ENCODE data around the gene ODF2L.

The ODF2L gene, protein sequence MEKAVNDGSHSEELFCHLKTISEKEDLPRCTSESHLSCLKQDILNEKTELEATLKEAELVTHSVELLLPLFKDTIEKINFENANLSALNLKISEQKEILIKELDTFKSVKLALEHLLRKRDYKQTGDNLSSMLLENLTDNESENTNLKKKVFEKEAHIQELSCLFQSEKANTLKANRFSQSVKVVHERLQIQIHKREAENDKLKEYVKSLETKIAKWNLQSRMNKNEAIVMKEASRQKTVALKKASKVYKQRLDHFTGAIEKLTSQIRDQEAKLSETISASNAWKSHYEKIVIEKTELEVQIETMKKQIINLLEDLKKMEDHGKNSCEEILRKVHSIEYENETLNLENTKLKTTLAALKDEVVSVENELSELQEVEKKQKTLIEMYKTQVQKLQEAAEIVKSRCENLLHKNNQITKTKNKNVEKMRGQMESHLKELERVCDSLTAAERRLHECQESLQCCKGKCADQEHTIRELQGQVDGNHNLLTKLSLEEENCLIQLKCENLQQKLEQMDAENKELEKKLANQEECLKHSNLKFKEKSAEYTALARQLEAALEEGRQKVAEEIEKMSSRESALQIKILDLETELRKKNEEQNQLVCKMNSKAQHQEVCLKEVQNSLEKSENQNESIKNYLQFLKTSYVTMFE

DNA sequence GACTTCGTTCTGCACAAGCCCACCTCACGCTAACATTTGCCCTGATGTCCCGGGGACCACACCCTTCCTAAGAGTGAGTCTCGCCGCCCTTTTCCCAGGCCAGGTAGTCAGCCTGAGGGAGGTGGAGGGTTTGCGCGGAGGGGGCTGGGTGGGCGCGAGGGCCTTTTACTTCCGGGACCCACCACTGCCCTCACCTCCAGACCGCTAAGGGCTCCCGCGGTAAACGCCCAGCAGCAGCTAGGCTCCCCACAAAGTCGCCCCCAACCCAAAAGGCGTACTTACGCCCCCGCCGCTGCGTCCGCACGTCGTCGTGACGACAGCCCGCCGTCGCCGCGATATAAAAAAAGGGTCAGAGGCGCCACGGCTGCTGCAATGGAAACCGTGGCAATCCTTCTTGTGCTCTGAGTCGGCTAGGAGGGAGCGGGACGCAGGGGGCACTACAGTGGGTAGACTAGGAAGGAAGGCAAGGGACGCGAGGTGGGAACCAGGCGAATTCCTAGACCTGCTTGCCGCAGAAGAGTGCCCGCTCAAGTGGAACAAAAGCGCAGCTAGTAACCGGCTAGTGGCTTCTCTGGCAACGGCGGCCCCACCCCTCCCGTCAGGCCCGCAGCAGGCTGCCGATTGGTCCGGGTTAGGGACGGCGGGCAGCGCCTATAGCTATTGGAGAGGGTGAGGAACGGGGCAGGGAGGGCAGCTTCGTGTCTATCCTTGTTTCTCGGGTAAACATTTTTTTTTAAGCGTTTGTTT, at the start of gene ODF2L:
Gene ODF2L, minus strand, starts transcription at position 573 of the 747 bp plus-strand sequence. CDS start 9,296 bp downstream, outside the sequence.
- peak; percentile 66 for DNase-seq (ENCODE audit: low spot score)

DNA sequence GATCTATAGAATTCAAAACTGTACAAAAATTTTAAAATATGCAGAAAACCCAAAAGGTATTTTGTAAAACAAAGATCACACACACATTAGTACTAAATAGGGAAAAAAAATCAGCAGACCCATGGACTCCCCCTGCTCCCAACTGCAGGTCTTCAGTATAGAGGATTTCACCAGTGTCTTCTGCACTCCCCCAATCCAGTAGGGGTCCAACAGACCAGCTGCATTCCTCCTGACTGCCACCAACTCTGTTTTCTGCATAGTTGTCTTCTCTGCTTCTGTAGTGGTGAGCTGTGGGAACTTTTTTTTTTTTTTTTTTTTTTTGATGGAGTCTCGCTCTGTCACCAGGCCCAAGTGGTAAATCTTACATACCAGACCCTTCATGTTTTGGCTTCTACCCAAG, 49.8 kb upstream of the ODF2L start:
- DNase-seq (ENCODE audit: low spot score) = no peak

DNA sequence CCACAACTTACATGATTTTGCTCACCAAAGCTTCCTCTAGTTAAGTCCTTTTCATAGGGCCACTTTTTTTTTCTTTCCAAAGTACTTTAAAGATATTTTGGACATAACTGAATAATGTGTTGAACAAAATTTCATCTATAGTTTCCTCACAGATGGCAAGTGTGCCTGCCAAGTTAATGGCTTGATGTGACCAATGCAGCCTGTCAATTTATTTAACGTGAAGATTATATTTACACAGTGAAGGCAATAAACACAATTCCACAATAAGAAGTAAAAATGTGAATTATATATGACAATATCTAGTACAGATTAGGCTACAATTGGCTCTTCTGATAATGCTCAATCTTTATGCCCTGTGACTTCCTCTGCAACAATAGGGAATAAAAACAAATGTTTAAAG, 45.9 kb upstream of the ODF2L start:
- no peak for DNase-seq (ENCODE audit: low spot score)

DNA sequence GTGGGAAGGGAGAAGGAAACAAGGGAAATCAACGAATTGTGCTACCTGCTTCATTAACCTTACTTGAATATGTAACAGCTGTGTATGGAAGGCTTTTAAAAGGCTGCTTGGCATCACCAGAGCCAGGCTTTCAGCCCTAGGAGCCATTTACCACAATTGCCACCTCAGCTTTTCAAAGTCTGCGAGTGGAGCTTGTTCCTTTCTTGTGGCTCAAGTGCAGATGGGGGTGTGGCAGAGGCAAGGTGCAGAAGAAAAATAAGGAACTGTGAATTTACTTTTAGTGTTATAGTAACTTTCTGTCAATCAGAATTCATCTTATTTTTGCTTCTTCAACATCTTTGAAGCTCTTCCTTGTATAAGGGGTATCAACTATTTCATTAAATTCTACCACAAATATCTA, 45.5 kb upstream of the ODF2L start:
- no peak for DNase-seq (ENCODE audit: low spot score)

DNA sequence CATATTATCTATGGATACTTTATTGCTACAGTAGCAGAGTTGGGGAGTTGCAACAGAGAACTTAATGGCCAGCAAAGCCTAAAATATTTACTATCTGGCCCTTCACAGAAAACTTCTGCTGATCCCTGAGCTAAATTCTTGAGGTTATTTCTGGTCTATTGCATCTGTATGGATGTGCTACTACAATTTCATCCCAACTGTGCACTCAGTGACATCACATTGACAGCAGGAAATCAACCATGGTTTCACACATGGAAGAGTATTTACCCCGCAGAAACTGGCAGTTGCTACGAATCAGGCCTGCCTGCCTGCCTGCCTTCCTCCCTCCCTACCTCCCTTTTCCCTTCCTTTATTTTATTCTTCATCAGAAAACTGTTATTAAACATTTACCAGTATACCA, 39.9 kb upstream of the ODF2L start:
- no peak for DNase-seq (ENCODE audit: low spot score)

DNA sequence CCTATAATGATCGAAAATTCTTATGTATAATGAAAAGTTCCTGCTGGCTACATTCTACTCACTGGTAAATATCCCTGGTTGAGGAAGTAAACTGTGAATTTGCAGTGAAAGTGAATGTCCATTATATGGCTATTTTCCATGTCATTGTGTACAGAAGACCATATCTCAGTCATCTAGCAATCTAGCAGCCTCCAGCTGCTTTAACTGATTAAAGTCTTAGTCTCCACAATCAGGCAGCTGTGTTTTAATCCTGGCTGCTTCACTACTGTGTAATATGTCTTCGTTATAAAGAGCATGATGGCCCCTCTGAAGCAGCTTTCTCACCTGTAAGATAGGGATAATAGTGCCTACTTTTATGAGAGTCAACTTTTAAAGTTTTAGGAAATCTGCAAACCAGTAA, 39.2 kb upstream of the ODF2L start:
- DNase-seq (ENCODE audit: low spot score) = no peak

DNA sequence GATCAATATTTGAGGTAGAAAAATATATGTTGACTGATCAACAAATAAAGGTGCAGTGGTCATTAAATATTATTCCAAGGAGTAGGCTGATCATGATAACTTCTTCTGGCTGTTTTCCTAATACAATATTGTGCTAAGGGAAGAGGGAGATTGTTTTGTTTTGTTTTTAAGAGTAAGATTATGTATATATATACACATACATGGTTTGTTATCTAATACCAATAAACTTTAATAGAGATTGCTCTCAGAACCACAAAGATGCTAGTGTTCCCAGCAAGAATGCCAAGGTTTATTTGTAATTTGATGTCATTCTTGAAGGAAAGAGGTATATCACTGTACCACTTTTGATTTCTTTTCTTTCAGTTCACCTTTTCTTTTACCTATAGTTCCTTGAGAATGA, 37.9 kb upstream of the ODF2L start:
- no peak for DNase-seq (ENCODE audit: low spot score)

DNA sequence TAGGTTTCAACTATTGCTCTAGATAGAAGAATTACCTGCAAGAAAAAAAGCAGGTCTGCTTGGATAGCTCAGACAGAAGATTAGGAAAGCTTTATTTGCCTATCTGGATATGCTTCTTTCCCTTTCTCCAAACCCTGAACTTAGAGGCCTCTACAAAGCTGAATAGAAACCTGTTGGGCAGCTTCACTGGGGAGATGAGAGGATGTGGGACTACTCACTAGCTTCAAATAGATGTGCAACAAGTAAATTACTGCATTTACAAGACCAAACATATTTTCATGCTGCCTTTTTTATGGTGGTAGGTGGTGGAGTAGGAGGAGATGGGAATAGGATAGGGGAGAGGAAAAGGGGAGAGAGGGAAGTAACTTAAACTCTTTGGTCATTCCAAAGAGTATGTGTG, 34.3 kb upstream of the ODF2L start:
- no peak for DNase-seq (ENCODE audit: low spot score)

DNA sequence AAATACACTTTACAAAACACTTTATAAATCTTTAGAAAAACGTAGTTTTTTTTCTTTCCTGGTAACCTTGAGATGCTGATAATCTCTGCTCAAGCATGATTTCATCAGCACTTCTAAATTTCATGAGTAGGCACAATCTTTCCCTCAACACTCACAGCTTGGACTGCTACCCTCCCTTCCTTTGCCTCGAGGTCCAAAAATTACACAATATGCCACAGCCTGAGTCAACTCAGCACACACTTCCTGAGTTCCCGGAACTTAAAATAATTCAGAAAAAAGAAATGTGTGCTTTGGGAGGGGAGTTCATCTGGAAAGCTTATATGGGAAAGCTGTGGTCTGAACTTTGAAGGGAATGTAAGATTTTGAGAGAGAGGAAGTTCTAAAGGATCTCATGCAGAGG, 33.7 kb upstream of the ODF2L start:
- no peak for DNase-seq (ENCODE audit: low spot score)

DNA sequence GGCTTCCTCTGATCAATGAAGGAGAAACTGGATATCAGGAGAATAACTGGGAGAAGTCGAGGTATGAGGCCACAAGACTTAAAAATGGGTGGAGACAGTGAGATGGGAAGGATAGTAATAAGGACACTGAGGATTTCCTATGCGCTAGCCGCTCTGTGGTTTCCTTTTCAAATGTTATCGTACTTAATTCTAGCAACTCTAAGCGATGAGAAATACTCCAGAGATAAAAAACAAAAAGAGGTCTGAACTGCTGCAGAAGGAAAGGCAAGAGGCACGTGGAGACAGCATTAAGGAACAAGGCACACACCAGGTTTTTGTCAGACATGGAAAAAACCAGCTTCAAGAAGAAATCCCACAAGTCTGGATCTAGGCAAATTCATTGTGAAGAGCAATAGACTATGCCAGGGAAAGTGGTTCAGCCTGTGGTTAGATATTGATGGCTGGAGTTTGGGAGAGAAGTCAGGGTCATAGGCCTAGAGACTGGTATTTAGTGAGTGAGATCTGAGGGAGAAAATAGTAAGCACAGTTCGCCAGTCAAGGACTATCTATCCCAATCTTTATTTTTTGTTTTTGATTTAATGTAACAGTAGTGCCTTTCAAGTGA, 33.1 kb upstream of the ODF2L start:
- DNase-seq (ENCODE audit: low spot score) = no peak

DNA sequence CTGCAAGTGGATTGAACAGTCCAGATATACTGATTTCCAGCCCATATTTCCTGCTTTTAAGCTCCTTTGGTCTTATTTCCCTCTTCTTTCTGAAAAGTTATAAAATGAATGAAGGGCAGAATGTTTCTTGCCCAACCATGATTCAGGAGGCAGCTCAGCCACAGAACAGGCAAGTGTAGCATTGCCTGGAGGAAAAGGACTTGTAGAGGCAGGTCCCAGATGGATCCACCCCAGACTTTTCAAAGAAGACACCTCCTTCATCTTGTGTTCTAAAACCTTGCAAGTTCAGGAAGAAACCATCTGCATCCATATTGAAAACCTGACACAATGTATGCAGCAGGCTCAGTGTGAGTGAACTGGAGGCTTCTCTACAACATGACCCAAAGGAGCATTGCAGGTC, 27.8 kb upstream of the ODF2L start, which contains the start of gene CLCA2:
Gene CLCA2, plus strand, starts transcription at position 299 of the 400 bp plus-strand sequence. Its CDS starts 77 bp downstream, at position 376.
- no peak for DNase-seq (ENCODE audit: low spot score)

DNA sequence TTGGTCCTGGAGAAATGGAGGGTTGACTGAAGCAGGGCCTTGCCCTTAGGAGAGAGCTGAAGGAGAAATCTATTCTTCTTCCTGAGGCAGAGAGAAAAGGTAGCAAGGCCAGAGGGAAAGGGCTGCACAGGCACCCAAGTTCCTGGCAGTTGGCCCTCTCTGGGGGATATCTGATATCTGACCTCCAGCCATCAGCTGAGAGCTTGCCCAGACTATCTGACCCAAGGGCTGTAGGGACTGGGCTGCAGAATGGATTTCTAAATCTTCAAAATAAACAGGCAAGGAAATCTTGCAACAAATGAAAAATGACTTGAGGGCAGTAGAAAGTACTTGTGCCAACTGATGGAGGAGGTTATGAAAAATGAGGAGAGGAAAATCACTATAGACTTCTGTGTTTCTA, 27.4 kb upstream of the ODF2L start:
- no peak for DNase-seq (ENCODE audit: low spot score)

DNA sequence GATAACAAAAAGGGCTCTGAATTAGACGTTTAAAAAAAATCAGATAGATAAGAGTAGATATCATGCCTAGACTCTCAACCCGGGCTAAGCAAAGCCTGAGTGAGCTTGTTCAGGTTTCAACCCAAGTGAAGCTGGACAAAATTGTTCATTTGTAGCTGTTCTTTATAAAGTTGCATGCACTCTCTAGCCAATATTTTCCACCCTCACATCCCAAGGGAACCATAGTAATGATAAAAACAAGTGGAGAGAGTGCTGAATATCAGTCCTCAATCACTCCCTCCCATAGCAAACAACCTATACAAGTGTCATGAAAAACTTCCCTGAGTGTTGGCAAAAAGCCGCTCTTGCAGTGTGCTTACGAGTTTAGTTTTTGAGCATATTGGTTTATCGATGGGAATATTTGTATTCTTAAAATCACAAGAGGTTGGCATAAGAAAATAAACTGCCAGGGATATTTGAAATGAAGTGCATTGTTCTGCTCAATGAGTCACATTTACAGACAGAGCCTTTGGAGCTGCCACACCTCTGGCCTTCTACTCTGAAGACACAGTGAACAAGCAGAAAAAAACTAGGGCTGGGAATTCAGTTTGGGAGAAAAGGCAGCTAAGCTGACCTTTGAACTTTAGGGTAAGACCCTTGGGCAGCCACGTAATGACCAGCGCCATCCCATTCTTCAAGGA, 25.6 kb upstream of the ODF2L start:
- no peak for DNase-seq (ENCODE audit: low spot score)

DNA sequence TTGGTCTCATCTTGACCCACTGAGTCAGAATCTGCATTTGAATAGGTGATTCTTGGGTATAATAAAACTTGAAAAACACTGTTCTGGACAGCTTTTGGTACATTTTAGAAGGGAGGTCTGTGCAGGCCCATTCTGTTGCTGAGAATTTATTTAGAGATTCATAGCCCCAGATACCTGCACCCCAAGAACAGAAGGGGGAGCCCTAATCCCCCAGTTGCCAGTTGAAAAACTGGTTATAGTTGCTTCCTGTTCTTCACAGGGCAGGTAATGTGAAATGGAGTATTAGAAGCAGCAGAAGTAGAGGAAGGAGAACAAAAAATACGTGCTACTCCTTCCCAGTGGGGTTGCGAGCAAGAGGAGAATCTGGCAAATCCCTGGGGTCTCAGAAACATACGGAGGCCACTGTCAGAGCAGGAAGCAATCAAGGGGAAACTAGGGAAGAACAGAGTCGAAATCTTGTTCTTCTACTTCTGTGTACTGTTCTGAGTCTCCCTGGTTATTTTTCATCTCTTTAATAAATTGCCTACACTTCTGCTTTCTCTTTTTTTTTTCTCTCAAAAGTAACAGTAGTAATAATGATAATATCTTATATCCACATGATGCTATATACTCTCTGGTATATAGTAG, 23.3 kb upstream of the ODF2L start:
- DNase-seq (ENCODE audit: low spot score) = no peak

DNA sequence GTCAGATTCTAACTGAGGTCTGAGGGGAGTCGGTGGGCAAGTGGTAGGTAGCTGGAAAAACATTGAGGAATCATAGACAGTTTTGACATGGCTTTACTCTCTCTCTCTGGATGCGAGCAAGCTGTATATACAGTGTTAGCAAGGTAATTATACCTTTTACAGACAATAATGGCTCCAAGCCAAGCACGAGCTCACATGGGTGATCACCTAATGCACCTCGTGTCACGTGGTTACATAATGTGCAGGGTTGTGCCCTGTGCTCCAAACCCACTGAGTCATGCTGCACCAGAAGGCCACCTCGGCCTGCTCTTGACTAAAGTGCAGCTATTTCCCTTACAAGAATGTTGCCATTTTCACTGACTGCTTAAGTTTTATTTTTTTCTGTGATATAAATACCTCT, 20.2 kb upstream of the ODF2L start:
- no peak for DNase-seq (ENCODE audit: low spot score)

DNA sequence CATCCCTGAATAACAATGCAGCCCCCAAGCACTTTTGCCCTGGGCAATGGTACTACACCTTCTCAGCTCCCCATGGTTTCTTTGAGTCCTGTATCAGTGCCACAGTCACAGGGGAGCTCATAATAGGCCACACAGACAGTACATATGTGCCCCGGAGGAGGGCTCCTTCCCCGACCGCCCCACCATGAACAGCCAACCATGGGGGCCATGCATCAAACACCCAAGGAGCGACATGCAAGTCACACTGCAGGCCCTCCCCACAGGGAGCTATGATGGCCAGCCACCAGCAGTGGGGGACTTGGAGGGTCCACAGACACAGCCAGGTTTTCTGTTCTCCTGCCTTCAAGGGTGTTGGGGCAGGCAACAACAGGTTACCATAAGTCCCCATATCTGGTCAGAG, 14.8 kb upstream of the ODF2L start:
- no peak for DNase-seq (ENCODE audit: low spot score)

DNA sequence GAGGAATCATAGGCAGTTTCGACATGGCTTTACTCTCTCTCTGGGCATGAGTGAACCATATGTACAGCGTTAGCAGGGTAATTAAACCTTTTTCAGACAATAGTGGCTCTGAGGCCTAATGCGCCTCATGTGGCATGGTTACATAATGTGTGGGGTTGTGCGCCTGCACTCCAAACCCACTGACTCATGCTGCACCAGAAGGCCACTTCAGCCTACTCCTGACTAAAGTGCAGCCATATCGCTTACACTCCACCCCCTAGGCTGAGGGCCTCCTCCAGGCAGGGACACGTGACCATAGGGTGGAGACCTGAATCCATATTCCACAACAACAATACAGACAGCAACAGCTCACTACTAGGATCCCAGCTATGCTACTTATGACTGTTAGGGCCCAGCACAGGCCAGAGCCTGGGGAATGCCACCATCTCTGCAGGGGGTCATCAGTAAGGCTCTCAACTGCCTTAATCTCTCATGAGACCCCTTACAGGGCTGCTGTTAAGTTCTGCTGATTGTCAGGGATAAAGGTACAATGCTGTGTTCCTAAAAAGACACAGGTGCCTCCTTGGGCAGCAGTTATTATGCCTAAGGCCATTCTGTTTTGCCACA, 13.4 kb upstream of the ODF2L start:
- DNase-seq (ENCODE audit: low spot score) = no peak

DNA sequence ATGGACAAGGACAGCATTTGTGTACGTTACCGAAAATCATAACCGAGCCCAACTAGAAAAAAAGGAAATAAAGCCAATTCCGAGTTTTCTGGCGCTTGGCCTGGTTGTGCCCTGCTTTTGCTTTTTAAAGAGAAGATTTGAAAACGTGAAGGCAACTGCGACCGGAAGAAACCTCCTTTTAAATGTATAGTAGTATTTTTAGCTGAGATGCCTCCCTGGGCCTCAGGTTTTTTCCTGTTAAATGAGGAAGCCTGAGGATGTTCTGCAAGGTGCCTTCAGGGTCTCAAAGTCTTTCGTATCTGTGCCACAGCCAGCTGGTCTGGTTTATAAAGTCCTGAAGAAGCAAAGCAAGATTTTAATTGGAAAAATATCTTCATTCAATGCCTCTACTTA, 371 bp upstream of the ODF2L start:
- no peak for DNase-seq (ENCODE audit: low spot score)

DNA sequence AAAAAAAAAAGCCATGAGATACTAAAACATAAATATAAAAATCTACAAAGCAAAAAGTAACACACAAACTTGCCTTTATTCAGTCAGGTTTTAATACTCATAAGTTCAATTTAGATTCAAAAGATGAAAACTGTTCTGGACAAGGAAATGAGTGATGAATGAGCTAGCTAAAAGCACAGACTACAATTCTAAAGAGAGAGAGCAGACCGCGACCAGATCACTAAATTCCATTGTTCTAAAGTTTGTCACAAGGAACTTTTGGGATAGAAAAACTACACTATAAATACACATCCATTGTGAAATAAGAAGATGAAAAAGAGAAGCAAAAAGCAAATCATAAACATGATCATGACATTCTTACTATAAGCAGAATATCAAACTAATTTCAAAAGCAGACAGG, 1.7 kb downstream of the ODF2L start:
- no peak for DNase-seq (ENCODE audit: low spot score)

DNA sequence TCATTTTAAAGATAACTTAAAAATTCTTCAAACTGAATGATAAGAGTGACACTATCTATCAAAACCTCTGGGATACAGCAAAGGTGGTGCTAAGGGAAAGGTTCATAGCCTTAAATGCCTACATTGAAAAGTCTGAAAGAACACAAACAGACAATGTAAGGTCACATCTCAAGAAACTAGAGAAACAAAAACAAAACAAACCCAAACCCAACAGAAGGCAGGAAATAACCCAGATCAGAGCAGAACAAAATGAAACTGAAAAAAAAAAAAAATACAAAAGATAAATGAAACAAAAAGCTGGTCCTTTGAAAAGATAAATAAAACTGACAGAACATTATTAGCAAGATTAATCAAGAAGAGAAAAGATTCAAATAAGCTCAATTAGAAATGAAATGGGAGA, 6.8 kb downstream of the ODF2L start:
- DNase-seq (ENCODE audit: low spot score) = no peak

DNA sequence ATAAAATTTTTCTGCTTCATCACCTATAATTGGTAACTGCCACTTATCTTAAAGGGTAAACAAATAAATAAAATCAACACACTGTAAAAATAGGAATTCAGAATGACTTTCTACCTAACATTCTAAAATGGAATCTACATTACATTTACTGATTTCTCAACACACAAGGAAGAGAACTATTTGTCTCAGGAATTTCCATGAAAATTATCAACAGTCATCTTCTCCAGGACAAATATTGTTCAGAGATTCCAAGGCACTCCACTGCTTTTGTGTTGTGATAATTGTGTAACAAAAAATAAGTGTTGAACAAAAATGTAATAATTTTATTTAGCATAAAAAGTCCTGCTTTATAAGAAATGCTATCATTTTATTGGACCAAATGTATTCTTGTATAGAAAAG, 7.3 kb downstream of the ODF2L start:
- no peak for DNase-seq (ENCODE audit: low spot score)

Measured in hematopoietic multipotent progenitor cell treated with erythropoietin and hydrocortisone succinate and interleukin-3 and kit ligand, for 17 days (in vitro differentiated cells).